ENCODE data around the gene RHEB.

- TF ChIP-seq, protein P1, sequence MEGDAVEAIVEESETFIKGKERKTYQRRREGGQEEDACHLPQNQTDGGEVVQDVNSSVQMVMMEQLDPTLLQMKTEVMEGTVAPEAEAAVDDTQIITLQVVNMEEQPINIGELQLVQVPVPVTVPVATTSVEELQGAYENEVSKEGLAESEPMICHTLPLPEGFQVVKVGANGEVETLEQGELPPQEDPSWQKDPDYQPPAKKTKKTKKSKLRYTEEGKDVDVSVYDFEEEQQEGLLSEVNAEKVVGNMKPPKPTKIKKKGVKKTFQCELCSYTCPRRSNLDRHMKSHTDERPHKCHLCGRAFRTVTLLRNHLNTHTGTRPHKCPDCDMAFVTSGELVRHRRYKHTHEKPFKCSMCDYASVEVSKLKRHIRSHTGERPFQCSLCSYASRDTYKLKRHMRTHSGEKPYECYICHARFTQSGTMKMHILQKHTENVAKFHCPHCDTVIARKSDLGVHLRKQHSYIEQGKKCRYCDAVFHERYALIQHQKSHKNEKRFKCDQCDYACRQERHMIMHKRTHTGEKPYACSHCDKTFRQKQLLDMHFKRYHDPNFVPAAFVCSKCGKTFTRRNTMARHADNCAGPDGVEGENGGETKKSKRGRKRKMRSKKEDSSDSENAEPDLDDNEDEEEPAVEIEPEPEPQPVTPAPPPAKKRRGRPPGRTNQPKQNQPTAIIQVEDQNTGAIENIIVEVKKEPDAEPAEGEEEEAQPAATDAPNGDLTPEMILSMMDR (conservative IDR thresholded peaks at IDR 0.05; ENCODE audit: low read depth in 2 of 2): no peak
- TF ChIP-seq EZH2 (IDR thresholded peaks at IDR 0.05; ENCODE audit: low read depth, unreplicated experiment) (no peak), POLR2AphosphoS5 (IDR thresholded peaks at IDR 0.05; ENCODE audit: low read depth) (no peak), EZH2phosphoT487 (IDR thresholded peaks at IDR 0.05; ENCODE audit: unreplicated experiment) (no peak), ZNF114 (CRISPR knock-in tag; IDR thresholded peaks at IDR 0.05) (no peak), CREB1 (CRISPR knock-in tag; IDR thresholded peaks at IDR 0.05; ENCODE audit: low read depth) (no peak)
- TF ChIP-seq, protein P2, sequence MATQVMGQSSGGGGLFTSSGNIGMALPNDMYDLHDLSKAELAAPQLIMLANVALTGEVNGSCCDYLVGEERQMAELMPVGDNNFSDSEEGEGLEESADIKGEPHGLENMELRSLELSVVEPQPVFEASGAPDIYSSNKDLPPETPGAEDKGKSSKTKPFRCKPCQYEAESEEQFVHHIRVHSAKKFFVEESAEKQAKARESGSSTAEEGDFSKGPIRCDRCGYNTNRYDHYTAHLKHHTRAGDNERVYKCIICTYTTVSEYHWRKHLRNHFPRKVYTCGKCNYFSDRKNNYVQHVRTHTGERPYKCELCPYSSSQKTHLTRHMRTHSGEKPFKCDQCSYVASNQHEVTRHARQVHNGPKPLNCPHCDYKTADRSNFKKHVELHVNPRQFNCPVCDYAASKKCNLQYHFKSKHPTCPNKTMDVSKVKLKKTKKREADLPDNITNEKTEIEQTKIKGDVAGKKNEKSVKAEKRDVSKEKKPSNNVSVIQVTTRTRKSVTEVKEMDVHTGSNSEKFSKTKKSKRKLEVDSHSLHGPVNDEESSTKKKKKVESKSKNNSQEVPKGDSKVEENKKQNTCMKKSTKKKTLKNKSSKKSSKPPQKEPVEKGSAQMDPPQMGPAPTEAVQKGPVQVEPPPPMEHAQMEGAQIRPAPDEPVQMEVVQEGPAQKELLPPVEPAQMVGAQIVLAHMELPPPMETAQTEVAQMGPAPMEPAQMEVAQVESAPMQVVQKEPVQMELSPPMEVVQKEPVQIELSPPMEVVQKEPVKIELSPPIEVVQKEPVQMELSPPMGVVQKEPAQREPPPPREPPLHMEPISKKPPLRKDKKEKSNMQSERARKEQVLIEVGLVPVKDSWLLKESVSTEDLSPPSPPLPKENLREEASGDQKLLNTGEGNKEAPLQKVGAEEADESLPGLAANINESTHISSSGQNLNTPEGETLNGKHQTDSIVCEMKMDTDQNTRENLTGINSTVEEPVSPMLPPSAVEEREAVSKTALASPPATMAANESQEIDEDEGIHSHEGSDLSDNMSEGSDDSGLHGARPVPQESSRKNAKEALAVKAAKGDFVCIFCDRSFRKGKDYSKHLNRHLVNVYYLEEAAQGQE (IDR thresholded peaks at IDR 0.05; ENCODE audit: unreplicated experiment): no peak
Observed at GRCh38 chr7:151565541-151565940, 45.8 kb upstream of the RHEB start.

Measured in GM23338 (cell line).